KOPT-K1 (cell line): ENCODE measurements around the gene CLIC3.

ENCODE experiments used
- H3K27ac ChIP-seq: fragments of 200-600 bp; sonication (generic); 2 replicates; pipeline ENCODE4 v1.5.1; 2016; ENCODE audit warnings: antibody characterized with exemption, mild to moderate bottlenecking, low read depth, low read length; ENCODE audit not compliant: poor library complexity, severe bottlenecking
- H3K36me3 ChIP-seq: fragments of 200-600 bp; sonication (generic); 2 replicates; pipeline ENCODE4 v1.5.1; 2017; ENCODE audit warnings: antibody characterized with exemption, mild to moderate bottlenecking, low read length, moderate library complexity; ENCODE audit not compliant: insufficient read depth
- H3K9me3 ChIP-seq: fragments of 200-600 bp; sonication (generic); 2 replicates; pipeline ENCODE4 v1.5.1; 2017; ENCODE audit warnings: antibody characterized with exemption, low read length, mild to moderate bottlenecking; ENCODE audit not compliant: insufficient read depth, poor library complexity, severe bottlenecking

Gene CLIC3

DNA sequence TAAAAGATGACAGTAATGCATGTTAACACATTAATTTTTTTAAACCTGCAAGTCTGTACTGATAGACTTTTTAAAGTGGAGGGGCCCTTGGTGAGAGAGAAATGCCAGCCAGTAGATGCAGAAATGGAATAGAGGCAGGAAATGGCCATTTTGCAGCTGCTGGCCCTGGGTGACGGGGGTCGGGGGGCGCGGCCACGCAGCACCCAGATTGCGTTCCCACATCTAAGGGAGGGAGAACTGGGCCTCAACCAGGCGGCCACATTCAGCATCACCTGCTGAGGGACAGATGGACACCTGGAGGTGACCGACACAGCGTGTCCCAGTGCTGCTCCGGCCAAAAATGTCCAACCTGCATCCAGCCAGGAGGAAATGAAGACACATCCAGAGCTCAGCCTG, 6.3 kb upstream of the CLIC3 start:
- no peak overlapping the region for H3K27ac ChIP-seq
- no peaks in the 10 kb centered on the region for H3K9me3 ChIP-seq
- no peaks in the 10 kb centered on the region for H3K36me3 ChIP-seq

DNA sequence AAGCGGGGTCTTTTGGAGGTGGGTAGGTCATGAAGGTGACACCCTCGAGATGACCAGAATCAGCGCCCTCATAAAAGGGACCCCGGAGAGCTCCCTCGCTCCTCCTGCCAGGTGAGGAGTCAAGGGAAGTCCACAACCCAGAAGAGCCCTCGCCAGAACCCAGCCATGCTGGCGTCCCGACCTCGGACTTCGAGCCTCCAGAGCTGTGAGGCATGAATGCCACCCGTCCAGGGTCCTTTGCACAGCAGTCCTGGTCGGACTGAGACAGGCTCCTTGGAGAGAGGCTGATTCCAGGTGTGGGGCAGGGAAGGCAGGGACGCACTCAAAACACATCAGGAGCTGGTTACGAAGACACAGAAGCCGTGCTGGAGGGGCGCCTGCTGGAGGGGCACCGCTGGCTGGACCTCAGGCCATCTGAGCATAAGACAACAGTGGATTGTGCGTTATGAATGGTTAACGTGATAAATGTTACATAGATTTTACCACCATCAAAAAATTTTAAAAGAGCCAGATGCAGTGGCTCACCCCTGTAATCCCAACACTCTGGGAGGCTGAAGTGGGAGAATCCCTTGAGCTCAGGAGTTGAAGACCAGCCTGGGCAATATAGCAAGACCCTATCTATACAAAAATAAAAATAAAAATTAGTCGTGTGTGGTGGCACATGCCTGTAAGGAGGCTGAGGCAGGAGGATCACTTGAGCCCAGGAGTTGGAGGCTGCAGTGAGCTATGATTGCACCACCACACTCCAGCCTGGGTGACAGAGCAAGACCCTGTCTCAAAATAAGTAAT, 5.7 kb upstream of the CLIC3 start:
- no peaks in the 10 kb centered on the region for H3K36me3 ChIP-seq
- H3K27ac ChIP-seq, result no peak overlapping the region
- no peaks in the 10 kb centered on the region for H3K9me3 ChIP-seq

GRCh38 chr9:137000177-137000930, 4.0 kb upstream of the CLIC3 start:
- Histone ChIP-seq H3K9me3 (no peaks in the 10 kb centered on the region), H3K27ac (no peak overlapping the region), H3K36me3 (no peaks in the 10 kb centered on the region)

- no peak overlapping the region for H3K27ac ChIP-seq
- peaks cover 13% of the 10 kb centered on the region; the same call in 1 of the 2 replicates for H3K36me3 ChIP-seq
- no peaks in the 10 kb centered on the region for H3K9me3 ChIP-seq
Observed at GRCh38 chr9:136997830-136998234, 1.5 kb upstream of the CLIC3 start.

DNA sequence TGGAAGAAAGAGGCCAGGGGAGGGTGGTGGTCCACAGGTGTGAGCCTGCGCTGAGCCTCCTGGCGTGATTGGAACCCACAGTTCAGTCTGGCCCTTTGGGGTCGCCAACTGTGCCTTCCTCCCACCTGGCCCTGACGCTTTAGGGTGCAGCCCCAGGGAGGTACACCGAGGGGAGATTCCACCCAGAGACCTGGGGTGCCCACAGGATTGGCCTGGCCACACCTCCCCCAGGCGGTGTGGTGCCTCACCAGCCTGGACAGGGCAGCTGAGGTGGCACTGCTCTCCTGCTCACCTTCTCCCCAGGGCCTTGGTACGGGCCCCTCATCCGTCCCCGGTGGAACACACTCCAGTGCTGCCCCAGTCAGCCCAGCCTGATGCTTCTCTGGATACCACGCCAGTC, 1.0 kb upstream of the CLIC3 start:
- Histone ChIP-seq H3K9me3 (no peaks in the 10 kb centered on the region), H3K27ac (no peak overlapping the region), H3K36me3 (peaks cover 13% of the 10 kb centered on the region; the same call in 1 of the 2 replicates)

DNA sequence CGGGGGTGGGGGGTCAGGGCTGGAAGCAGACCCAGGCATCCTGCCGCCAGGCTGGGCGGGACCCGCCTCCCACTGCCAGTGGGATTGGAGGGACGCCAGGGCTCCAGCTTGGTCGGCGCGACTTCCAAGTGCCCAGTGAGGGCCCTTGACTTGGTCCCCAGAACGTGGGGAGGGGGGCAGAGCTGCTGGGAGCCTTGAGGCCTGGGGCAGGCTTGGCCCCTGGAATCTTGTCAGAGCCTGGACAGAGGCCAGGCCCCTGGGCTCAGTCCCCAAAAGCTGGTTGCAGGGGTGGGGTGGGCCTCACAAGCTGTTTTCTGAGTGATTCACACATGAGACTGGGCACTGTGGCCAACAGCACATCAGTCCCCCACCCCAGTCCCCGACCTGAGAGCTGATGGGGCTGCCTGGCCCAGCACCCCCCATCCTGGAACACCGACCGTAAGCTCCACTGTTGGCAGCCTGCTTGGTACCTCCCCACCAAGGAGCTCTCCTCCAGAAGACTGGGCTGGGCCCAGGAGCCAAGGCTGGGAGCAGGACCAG, 526 bp downstream of the CLIC3 start:
- H3K27ac ChIP-seq, result no peak overlapping the region
- peaks cover 13% of the 10 kb centered on the region; the same call in 1 of the 2 replicates for H3K36me3 ChIP-seq
- no peaks in the 10 kb centered on the region for H3K9me3 ChIP-seq

DNA sequence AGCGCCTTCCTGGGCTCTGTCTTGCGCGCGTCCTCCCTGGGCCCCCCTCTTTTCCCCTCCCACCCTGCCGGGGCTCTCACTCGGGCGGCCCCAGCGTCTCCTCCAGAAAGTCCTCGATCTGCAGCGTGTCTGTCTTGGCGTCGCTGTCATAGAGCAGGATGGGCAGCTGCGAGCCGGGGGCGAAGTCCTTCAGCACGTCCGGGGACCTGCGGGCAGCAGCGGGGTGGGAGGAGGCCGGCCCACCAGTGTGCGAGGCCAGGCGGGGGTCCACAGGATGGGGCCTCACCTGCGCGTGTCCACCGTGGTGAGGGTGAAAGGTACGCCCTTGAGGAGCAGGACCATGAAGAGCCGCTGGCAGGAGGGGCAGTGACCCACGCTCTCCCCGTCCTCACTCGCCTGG, 1.0 kb downstream of the CLIC3 start:
- peaks cover 13% of the 10 kb centered on the region; the same call in 1 of the 2 replicates for H3K36me3 ChIP-seq
- H3K9me3 ChIP-seq, result no peaks in the 10 kb centered on the region
- H3K27ac ChIP-seq, result no peak overlapping the region

DNA sequence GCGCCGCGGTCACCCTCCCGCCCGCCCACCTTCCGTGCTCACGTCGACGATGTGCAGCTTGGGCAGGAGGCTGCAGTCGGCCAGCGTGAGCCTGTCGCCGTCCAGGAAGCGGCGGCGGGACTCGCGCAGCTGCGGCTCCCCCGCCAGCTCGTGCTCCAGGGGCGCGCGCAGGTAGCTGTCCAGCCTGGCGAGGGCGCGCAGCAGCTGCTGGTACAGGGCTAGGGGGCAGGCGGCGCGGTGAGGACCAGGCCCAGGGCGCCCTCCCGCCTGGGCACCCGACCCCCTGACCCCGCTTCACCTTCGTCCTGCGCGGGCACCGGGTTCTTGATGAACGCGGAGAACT, 1.5 kb downstream of the CLIC3 start:
- peaks cover 13% of the 10 kb centered on the region; the same call in 1 of the 2 replicates for H3K36me3 ChIP-seq
- H3K27ac ChIP-seq, result no peak overlapping the region

GRCh38 chr9:136994180-136994887, 2.0 kb downstream of the CLIC3 start:
- H3K27ac ChIP-seq, result no peak overlapping the region
- H3K36me3 ChIP-seq, result peaks cover 13% of the 10 kb centered on the region; the same call in 1 of the 2 replicates
- no peaks in the 10 kb centered on the region for H3K9me3 ChIP-seq

More for the DNA sequence above, 1.5 kb downstream of the CLIC3 start:
- H3K9me3 ChIP-seq, result no peaks in the 10 kb centered on the region

DNA sequence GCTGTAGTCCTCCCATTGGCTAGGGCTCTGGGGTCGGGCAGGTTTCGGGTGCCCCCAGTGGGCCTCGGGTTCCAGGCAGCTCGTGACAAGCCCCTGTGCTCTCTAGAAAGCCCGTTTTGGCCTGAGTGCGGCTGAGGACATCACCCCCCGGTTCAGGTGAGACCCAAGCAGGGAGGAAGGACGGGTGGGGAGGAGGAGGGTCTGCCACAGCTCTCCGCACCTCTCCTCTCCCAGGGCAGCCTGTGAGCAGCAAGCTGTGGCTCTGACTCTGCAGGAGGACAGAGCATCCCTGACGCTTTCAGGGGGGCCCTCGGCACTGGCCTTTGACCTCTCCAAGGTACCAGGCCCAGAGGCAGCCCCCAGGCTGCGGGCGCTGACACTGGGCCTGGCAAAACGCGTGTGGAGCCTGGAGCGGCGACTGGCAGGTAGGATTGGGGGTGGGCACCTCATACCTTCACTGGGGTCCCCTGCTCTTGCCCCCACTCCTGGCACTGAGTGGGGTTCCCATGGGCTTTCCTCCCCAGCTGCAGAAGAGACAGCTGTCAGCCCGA, 3.5 kb downstream of the CLIC3 start:
- Histone ChIP-seq H3K27ac (peak overlapping the region; percentile 86), H3K36me3 (peaks cover 13% of the 10 kb centered on the region; the same call in 1 of the 2 replicates)

GRCh38 chr9:136991993-136992818, 4.2 kb downstream of the CLIC3 start, which contains the start of gene PAXX:
TSS of gene PAXX (plus strand) at chr9:136992422. CDS start at chr9:136992444, 22 bp downstream.
- H3K9me3 ChIP-seq, result no peaks in the 10 kb centered on the region
- H3K36me3 ChIP-seq, result peaks cover 13% of the 10 kb centered on the region; the same call in 1 of the 2 replicates
- H3K27ac ChIP-seq, result peak within 1 kb of the TSS; percentile 86

More for the DNA sequence above, 3.5 kb downstream of the CLIC3 start:
- no peaks in the 10 kb centered on the region for H3K9me3 ChIP-seq

GRCh38 chr9:136990242-136990911, 6.0 kb downstream of the CLIC3 start:
- H3K9me3 ChIP-seq, result no peaks in the 10 kb centered on the region
- no peak overlapping the region for H3K27ac ChIP-seq
- H3K36me3 ChIP-seq, result peaks cover 13% of the 10 kb centered on the region; the same call in 1 of the 2 replicates

DNA sequence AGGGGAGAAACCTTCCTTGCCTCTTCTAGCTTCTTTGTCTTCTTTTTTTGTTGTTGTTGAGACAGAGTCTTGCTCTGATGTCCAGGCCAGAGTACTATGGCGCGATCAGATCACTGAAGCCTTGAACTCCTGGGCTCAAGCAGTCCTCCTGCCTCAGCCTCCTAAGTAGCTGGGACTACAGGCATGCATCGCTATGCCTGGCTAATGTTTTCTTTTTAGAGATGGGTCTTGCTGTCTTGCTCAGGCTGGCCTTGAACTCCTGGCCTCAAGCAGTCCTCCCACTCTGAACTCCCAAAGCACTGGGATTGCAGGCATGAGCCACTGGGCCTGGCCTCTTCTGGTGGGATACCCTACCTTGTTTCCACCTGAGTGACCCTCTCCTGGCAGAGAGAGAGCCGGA, 7.5 kb downstream of the CLIC3 start:
- Histone ChIP-seq H3K36me3 (peaks cover 5% of the 10 kb centered on the region; the same call in 1 of the 2 replicates), H3K9me3 (no peaks in the 10 kb centered on the region), H3K27ac (no peak overlapping the region)
